ENCODE results near the gene SUV39H1.
"Not testable (repeated sequence)": the region's sequence is repeated elsewhere in the genome, so short reads cannot be mapped to it uniquely, and the experiment has no call there.

The SUV39H1 gene

GRCh38 chrX:48677516-48677915, 19.0 kb upstream of the SUV39H1 start:
- ChIA-PET POLR2A (no interaction called here), CTCF (no interaction called here)
- no peak for DNase-seq (ENCODE audit: low read depth, low spot score)
- H3K4me3 ChIP-seq (ENCODE audit: low read depth, low read length), result peak overlapping the region; percentile 67
- TF ChIP-seq CTCF (IDR thresholded peaks at IDR 0.05; ENCODE audit: insufficient read depth, low read length, missing control alignments), result no peak

GRCh38 chrX:48680467-48680866, 16.1 kb upstream of the SUV39H1 start:
- CTCF ChIA-PET; H3K4me3 ChIP-seq (ENCODE audit: low read depth, low read length); DNase-seq (ENCODE audit: low read depth, low spot score); POLR2A ChIA-PET: not testable (repeated sequence)

DNA sequence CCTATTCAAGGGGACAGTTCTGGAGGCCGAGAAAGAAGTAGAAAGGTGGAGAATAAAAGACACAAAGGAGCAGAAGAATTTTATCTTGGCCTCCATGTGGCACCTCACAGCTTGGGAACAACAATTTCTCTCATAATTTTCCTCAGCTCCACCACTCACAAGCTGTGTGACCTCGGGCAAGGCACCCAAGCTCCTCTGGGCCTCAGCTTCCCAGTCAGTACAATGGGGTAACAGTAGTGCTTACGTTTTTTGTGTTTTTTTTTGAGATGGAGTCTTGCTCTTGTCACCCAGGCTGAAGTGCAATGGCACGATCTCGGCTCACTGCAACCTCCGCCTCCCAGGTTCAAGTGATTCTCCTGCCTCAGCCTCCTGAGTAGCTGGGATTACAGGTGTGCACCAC, 15.6 kb upstream of the SUV39H1 start:
- CTCF ChIA-PET; POLR2A ChIA-PET; DNase-seq (ENCODE audit: low read depth, low spot score); H3K4me3 ChIP-seq (ENCODE audit: low read depth, low read length): not testable (repeated sequence)

DNA sequence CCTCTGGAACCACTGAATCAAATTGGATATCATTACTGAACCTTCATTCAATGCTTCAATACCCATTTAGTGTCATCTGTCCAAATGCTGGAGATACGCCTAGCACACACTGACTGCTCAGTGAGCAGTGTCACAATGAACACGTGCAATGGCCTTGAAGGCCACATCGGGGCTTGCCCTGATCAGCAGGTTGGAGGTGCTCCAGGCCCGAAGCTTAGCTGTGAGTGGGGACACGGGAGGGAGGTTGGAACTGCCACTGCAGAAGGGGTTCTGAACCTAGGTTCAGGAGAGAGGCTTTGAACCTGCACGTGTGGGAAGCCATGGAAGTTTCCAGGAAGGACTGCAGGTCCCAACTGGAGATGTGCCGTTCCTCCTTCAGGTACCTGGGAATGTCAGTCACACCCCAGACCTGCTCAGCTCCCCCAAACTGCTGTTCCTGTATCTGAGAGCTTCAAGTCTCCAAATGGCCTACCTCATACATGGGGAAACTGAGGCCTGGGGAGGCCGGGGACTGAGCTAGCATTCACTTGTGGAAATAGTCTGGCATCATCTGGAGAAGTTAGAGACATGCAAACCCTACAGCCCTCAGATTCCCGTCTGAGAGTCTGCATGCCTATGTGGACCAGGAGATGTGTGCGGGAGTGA, 14.9 kb upstream of the SUV39H1 start:
- CTCF ChIA-PET, result no interaction called here
- no peak overlapping the region for H3K4me3 ChIP-seq (ENCODE audit: low read depth, low read length)

GRCh38 chrX:48682795-48683194, 13.7 kb upstream of the SUV39H1 start:
- H3K4me3 ChIP-seq (ENCODE audit: low read depth, low read length); POLR2A ChIA-PET; CTCF ChIA-PET; DNase-seq (ENCODE audit: low read depth, low spot score): not testable (repeated sequence)

More for the DNA sequence above, 14.9 kb upstream of the SUV39H1 start:
- POLR2A ChIA-PET, result no interaction called here
- no peak for DNase-seq (ENCODE audit: low read depth, low spot score)
- TF ChIP-seq CTCF (IDR thresholded peaks at IDR 0.05; ENCODE audit: insufficient read depth, low read length, missing control alignments), result no peak

GRCh38 chrX:48683411-48683982, 13.0 kb upstream of the SUV39H1 start, which contains the start of gene WAS:
Gene WAS (plus strand): TSS chrX:48683799. CDS start chrX:48683854, 55 bp downstream.
- POLR2A ChIA-PET, result no interaction called here
- no peak for DNase-seq (ENCODE audit: low read depth, low spot score)
- H3K4me3 ChIP-seq (ENCODE audit: low read depth, low read length), result no peak within 1 kb of the TSS
- CTCF ChIA-PET, result no interaction called here
- TF ChIP-seq CTCF (IDR thresholded peaks at IDR 0.05; ENCODE audit: insufficient read depth, low read length, missing control alignments), result no peak

- no peak overlapping the region for H3K4me3 ChIP-seq (ENCODE audit: low read depth, low read length)
- ChIA-PET CTCF (no interaction called here), POLR2A (no interaction called here)
- no peak for DNase-seq (ENCODE audit: low read depth, low spot score)
- no peak for TF ChIP-seq CTCF (IDR thresholded peaks at IDR 0.05; ENCODE audit: insufficient read depth, low read length, missing control alignments)
Observed at GRCh38 chrX:48684134-48684533, 12.4 kb upstream of the SUV39H1 start.

- no peak for DNase-seq (ENCODE audit: low read depth, low spot score)
- ChIA-PET CTCF (no interaction called here), POLR2A (no interaction called here)
- H3K4me3 ChIP-seq (ENCODE audit: low read depth, low read length), result no peak overlapping the region
- TF ChIP-seq CTCF (IDR thresholded peaks at IDR 0.05; ENCODE audit: insufficient read depth, low read length, missing control alignments), result no peak
Observed at GRCh38 chrX:48685416-48685815, 11.1 kb upstream of the SUV39H1 start.
